ENCODE measurements around the gene RASA4B. TPM values are rescaled to one million over a fixed set of nuclear protein-coding genes. Genes with fewer than 3 reads are reported as not detected.

Gene RASA4B
- total and polyA plus RNA-seq, 9 of the 15 experiments (the other 6 are each of a cell fraction or from before 2014, with no cell fraction given): 0.01 to 2.9 (median 1.5) TPM; not detected in 1

GRCh38 chr7:102444961-102445673 is 72.5 kb downstream of the RASA4B start (continued):
- TF ChIP-seq ZNF609 (CRISPR knock-in tag; IDR thresholded peaks at IDR 0.05; ENCODE audit: borderline replicate concordance) (no peak), THRB (CRISPR knock-in tag; conservative IDR thresholded peaks at IDR 0.05) (no peak), STAT6 (CRISPR knock-in tag; IDR thresholded peaks at IDR 0.05) (no peak), DLX4 (CRISPR knock-in tag; IDR thresholded peaks at IDR 0.05) (no peak)
